HG03280 (cell line): ENCODE results near the gene OSCP1.

Experiments used
- ATAC-seq: cut with Tn5 transposase; IDR thresholded peaks from one replicate; pipeline ENCODE4 v1.9.1; 2021; ENCODE audit warnings: mild to moderate bottlenecking, moderate library complexity; ENCODE audit not compliant: unreplicated experiment

The OSCP1 gene

DNA sequence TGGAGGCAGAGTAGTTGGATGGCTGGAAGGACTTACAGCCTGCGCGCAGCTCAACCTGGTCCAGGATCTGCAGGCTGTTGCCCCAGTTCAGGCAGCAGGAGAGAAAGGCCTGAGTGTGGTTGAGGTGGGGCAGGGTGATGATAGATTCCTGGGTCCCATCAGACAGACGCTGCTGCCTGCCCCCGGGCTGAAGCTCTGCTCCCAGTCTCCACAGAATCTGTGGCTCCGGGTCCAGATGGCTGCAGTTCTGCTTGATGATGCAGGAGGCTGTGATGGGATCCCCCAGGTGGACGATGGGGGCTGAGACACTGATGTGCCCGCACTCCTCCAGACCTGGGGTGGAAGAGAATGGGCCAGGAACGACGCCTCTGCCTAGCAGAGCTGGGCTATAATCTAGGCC is 25.1 kb upstream of the OSCP1 start:
- ATAC-seq = no peak

DNA sequence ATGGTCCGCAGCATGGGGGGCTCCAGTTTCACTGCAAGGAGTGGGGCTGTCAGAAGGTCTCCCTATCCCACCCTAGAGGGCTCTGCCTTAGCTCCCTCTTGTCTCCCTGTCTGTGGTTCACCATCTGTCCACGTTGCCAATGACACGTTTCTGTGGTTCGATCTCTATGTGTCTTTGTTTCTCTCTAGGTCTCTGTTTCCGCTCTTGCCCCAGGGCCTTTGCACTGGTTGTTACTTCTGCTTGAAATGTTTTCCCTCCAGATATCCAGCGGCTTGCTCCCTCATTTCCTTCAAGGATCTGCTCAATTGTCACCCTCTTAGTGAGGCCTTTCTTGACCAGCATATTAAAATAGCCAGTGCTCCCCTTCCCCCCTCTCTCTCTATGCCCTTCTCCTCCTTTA is 22.4 kb upstream of the OSCP1 start:
- ATAC-seq = no peak

DNA sequence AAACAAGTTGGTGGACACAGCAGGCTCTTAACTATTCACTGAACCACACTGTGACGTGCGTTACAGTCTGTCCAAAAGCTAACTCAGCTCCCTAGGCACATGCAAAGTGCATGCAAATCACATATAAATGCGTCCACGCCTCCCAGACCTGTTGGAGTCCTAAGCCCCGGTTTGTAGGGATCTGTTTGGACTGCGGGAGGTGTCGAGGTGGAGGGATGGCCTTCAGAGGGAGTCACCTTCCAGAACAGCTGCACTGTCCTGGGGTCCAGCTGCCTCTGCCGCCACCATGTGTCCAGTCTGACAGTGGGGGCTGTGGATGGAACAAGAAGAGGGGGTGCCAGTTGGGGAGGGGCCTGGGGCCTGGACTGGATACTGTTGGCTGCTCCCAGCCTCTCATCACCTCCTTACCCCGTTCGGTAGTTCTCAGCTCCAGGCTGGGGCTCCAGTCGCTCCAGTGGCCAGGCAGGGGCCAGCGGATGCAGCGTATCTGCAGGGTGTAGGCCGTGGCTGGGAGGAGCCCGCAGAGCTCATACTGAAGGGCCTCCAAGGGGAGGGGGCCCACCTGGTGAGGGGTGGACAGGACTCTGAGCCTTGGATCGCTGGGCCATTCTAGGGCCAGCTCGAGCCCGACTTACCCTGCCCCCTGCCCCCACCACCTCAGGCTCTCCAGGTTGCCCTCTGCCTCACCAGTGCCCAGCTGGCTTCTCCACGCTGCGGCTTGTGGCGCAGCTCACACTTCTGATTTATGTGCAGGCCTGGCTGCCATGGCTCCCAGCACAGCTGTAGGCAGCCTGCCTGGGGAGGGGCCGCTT is 21.8 kb upstream of the OSCP1 start:
- no peak for ATAC-seq

DNA sequence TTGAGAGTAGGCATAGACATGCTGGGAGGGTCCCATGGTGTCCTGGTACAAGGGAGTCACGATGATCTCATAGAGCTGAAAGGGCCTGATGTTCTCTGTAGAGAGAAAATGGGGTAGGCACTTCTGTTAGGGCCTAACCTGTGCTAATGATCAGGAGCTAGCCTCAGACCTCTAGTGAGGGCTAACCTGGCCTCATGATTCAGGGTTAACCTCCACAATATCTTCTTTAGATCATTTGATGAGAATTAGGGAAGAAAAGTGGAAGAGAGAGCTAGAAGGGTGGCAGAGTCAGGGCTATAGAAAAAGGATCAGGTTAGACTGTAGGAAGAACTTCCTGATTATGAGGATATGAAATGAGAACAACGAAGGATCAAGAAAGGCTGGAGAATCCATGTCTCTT is 18.9 kb upstream of the OSCP1 start:
- ATAC-seq = no peak

DNA sequence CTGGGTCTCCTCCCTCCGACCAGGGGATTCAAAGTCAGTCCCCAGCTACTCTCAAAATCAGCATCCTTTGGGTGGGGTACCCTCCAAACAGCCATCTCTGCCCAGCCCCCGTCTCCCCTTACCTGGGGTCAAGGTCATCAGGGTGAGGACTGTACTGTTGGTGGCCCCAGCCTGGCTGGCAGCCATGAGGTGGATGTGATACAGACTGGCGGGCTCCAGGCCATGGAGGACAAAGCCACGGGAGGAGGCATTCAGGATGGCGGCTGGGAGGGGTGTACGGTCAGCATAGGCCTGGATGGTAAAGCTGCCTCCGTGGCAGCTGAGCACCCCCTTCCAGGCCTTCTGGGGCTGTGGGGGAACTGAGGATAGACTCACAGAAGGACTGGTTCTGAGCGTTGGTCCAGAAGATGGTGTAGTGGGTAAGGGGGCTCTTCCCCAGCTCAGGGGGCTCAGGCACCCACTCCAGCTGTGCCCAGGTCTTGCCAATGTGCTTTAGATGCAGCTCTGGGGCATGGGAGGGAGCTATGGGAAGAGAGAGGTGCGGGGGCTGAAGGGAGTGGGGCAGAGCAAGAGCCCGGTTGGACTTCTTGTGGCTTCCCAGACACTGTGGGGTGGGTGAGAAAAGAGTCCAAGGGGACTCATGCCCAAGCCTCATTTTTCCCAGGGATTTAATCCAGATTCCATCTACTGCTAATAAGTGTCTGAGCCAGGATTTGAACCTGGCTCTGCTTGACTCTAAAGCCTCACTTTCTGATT is 17.6 kb upstream of the OSCP1 start:
- ATAC-seq = no peak

DNA sequence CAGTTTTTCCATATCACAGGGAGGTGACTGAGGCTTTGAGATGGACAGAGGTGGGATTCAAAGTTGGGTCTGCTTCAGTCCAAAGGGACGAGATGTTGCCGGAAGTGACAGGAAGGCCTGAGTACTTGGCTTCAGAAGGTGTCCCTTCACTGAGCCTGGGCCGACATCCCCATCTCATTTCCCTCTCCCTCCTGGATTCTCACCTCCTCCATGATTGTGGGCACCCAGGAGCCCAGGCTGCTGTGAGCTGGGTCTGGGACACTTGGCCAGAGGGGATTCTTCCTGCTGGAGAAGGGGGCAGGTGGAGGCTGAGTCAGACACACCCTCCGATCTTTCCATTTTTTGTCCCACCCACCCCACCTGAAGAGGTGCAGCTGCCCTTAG is 16.8 kb upstream of the OSCP1 start:
- no peak for ATAC-seq

DNA sequence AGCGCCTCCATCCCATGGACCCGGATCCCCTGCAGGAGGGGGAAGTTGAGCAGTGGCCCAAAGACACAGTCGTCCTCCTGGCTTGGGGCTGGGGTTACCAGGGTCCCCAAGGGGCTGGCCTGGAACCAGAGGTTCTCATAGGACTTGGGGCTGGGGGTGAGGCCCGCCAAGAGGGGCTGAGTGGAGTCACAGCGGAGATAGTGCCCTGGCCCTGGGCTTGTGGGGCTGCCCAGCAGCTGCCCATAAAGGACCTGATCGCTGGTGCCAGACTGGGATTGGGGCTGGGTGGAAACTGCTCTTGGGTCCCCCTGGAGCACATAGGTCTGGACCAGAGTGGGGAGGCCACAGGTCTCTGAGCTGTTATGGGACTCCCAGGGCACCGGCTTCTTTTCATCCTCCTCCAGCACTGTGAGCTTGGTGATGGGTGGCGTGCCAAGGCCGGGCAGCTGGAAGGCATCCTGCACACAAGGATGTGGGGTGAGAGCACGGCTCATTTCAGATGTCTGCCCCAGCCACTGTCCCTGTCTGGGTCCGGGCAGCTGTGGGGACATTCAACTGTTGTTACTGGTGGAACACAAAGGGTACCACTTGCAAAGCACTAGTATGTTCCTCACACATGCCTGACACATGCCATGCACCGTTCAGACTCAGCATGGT is 16.2 kb upstream of the OSCP1 start:
- ATAC-seq = no peak

DNA sequence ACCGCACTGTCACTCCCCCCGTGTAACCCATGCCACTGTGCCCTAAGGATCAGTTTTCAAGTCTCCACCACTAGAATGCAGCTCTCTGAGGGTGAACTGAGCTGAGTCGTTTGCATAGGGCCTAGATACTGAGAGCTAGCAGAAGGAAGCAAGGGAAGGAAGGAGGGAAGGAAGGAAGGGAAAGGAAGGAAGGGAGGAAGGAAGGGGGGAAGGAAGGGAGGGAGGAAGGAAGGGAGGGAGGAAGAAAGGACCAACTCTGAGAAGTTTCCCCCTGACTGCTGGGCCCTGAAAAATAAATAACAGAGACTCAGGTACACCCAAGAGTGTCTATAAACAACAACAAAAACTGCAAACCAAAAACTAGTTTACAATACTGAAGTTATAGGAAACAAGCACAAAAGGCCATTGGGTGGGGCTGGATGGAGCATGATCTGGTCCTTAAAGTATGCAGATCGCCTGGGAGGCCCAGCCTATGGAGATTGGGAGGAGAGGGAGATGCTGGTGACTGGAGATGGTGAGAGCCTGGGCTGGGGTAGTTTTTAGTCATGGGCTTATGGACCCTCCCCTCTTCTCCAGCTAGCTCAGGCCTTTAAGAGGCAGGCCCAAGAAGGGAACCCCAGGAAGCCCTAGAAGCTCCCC is 15.6 kb upstream of the OSCP1 start:
- ATAC-seq = no peak

DNA sequence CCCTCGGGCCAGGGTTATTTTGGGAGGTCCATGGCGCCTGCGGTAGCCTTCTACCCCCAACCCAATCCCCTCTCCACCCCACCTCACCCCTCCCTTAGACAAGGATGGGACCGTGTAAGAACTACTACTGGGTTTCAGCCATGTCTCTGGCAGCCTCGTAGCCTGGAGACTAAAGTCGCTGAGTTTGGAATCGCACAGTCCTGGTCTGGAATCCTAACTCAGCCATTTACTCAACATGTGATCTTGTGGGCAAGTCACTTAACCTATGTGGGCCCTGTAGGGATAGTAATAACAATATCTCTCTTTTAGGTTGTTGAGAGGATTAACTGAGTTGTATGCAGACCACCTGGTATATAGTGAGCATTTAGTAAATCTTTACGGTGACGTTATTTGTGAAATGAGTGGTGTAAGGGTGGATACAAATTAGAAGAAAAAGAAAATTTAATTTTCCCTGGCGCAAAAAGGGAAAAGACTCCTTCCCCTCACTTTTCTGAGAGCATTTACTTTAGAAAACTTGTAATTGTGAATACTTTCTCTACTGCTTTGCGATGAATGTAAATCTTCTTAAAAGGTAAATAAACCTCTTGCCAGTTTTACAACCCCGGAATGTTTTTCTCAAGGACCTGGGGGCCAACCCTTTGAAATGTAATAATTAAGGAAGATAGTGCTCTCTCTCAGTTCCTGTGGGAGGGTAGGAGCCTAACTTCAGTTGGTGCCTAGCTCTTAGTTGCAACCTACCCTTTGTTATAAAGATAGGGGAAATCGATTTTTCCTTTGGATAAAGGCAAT is 14.5 kb upstream of the OSCP1 start:
- peak; percentile 35 for ATAC-seq

DNA sequence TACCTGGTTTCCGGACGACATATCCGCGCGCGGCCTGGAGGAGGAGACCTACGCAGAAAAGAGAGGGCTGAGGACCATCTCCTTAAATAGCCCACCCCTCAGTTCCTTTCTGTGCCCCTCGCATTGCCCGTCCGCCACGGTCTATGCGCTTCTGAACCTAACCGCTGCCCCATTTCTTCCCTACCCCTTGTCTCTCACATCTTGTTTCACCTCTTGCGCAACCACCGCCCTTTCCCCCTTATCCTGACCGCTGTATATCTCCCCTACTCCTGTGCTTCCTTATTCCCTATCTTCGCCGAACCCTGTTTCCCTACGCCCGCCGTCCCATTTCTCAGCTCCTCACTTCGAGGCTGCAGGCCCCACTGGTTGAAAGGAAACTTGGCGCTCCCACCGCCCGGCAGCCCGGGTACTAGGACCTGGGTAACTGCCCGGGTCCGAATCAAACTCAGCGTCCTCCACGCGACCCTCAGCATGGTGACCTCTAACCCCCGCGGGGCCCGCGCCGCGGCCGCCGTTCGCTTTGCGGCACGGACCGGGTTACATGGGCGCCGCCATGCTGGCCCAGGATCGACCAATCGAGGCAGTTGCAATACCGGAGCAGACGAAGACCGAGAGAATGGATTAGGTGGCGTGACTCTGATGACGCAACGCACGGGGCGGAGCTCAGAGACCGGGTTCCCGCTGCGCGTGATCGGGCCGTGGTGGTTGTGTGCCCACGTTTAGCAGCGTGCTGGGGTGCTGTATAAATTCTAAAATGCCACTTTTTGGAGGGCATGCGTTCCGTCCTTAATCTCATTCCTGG is 13.8 kb upstream of the OSCP1 start, which contains the start of gene MRPS15:
Gene MRPS15, minus strand, starts transcription at position 582 of the 802 bp plus-strand sequence. Its CDS starts 109 bp downstream, at position 473.
- ATAC-seq = peak; percentile 95

DNA sequence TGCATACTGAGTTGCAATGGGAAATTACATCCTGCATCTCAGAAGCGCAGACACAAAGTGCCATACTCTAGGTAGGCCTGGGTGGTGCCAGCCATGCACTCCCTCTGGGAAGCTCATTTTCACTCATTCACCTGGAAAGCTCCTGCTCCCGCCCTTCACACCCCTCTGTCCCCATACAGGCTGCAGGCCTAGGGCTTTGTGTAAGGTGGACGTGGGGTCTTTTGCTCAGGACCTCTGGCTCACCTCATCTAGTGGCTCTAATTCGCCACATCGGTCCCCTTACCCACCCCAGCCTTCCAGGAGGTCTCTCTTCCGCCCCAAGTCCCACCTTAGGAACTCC is 13.2 kb upstream of the OSCP1 start:
- ATAC-seq = no peak

DNA sequence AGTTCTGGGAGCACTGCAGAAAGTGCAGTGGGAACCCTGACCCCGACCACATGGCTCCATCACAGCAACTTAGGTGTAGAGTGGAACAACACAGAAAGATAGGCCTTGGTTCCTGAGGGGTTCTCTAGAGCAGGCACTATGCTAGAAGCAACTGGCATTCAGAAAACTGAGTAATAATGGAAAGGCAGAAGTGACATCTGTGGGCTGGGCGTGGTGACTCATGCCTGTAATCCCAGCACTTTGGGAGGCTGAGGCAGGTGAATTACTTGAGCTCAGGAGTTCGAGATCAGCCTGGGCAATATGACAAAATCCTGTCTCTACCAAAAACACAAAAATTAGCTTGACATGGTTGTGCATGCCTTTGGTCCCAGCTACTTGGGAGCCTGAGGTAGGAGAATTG is 8.7 kb upstream of the OSCP1 start:
- ATAC-seq = no peak

DNA sequence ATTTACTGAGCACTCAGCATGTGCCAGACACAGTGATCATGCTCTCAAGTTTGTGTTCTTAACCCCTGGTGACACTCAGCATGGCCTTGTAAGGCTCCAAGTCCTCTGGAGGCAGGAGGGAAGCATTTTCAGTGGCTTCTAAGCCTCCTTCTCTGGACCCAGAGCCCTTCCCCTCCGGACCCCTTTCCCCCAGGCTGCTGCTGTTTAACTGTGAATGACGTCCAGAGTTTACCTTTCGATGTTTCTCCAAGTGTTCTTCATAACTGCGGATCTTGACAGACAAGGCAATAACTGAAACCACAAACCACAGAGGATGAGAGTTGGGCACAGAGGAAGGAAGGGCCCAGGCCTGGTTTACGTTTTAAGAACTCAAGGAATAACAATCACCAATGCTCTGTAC is 7.4 kb upstream of the OSCP1 start:
- no peak for ATAC-seq

DNA sequence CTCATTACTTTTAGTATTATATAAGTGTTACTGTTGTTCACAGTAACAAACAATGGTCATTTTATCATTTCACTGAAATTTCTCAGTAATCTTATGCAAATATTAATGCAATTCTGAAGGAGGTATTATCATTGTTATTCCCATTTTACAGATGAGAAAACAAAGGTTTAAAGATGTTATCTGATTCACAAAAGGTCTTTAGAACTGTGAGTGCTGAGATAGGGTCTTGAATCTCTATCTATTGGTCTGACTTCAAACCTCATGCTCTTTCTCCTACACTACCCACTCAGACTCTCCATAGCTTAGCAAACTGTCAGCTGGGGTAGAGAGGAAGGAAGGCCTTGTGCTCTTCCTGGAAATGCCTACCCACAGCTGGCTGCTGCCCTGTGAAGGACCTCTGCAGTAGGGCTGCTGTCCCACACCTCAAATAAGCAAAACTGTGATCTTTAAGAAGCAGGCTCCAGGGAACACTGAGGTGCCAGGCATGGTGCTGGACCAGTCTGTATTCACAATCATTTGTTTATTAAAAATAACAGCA is 6.2 kb upstream of the OSCP1 start:
- ATAC-seq = no peak

DNA sequence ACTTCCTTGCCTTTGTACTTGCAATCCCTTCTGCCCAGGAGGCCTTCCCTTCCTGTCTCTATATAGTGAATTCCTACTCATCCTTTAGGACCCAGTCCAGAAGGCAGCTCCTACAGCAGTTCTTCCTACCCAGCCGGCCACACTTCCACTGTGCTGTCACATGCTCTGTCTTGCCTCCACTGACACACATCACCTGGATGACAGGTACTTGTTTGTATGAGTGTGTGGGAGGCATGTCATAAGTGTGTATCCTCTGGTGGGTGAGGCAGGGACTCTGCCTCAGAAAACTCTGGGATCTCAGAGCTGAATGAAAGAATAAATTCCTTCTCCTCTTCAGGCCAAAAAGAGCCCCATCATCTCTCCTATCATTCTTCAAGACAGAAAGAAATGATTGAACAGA is 5.1 kb upstream of the OSCP1 start:
- ATAC-seq = no peak

DNA sequence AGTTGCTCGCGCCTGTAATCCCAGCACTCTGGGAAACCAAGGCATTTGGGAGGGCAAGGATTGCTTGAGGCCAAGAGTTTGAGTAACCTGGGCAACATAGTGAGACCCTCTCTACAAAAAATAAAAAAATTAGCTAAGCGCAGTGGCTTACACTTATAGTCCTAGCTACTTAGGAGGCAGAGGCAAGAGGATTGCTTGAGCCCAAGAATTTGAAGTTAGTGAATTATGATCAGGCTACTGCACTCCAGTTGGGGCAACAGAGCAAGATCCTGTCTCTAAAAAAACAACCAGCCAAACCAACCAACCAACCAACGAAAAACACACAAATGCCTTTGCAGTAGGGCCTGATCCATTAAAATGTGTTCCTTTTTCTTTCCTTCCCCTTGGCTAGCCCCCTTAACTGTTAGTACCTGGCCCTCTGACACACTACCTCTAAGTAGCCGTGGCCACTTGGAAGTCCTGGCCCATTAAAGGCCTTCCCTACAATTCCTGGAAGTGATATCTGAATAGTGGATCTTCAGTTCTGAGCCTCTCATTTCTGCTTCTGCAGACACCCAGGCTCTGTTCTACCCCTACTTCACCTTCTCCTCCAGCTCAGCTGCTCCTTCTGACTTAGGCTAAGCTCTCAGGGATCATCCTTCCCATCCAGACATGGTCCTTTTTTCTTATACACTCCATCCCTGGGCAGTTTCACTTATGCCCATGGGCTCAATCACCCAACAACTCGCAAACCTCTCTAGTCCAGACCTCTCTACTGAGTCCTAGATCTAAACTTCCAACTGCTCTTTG is 3.5 kb upstream of the OSCP1 start:
- ATAC-seq = no peak

DNA sequence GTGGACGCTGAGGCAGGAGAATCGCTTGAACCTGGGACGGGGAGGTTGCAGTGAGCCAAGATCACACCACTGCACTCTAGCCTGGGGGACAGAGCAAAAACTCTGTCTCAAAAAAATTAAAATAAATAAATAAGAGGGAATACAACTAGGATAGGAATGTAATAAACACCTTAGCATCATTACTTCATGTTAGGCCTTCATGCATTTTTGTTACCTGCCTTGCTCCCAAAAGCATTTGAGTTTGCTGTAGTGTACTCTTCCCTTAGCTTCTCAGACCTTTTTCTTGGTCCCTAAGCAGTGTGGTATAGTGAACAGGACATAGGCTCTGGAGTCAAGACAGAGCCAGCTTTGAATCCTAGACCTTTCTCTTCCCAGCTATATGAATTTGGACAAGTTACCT is 2.8 kb upstream of the OSCP1 start:
- no peak for ATAC-seq

DNA sequence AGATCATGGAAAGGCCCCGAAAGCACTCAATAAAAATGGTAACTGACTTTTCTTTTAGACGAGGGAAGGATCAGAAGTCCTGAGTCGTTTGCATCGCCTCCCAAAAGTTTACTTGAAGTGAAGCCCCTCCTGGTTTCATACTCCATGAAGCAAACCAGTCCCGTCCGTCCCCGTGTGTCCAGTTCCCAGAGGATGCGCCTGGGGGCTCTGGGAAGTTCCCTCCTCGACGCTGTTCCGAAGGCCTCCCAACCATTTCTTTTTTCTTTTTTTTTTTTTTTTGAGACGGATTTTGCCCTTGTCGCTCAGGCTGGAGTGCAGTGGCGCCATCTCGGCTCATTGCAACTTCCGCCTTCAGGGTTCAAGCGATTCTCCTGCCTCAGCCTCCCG is 661 bp upstream of the OSCP1 start:
- ATAC-seq = no peak

DNA sequence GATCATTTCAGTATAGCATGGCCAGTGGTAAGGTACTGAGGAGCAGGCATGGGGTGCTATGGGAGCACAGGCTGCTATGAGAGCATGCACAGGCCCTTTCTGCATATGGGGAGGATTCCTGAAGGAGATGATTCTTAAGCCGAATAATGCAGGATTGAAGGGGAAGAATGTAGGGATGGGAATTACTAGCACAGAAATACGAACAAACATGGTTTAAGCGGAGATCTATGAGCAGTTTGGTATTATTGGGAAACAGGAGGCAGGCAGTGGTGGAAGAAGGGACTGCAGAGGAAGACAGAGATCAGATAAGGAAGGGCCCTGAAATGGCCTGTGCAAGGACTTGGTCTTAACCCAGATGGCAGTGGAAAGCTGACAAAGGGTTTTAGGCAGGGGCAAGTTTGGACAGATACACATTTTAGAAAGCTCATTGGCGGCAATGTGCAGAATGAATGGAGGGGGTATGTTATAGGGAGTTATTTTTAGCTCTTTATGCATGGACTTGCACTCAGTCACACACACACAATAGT is 1.7 kb downstream of the OSCP1 start:
- no peak for ATAC-seq
